Skeletal muscle tissue (tissue), 4 donors: ENCODE results near the gene LGALSL. TPM values are rescaled to one million over a fixed set of nuclear protein-coding genes. Genes with fewer than 3 reads are reported as not detected.
A peak's percentile ranks its signal among the peaks of the same experiment; 100 is the strongest.

Experiments used
- H3K27ac ChIP-seq: one replicate; pipeline ENCODE4 v1.7.0; 2013; ENCODE audit warnings: mild to moderate bottlenecking, low read depth, low read length, inconsistent platforms
- H3K27me3 ChIP-seq, 3 donors: one replicate each; pipeline ENCODE4 v1.7.0; 2013; ENCODE audit warnings: low read length in 3 of 3; ENCODE audit not compliant: control insufficient read depth in 3 of 3, insufficient read depth in 3 of 3
- H3K36me3 ChIP-seq, 3 donors: one replicate each; pipeline ENCODE4 v1.7.0; 2013; ENCODE audit warnings: low read length in 3 of 3; ENCODE audit not compliant: control insufficient read depth in 3 of 3, insufficient read depth in 3 of 3
- H3K4me1 ChIP-seq, 3 donors: one replicate each; pipeline ENCODE4 v1.7.0; 2013; ENCODE audit warnings: low read length in 3 of 3, mild to moderate bottlenecking in 3 of 3; ENCODE audit not compliant: control insufficient read depth in 3 of 3, insufficient read depth in 3 of 3
- H3K4me3 ChIP-seq, 3 donors: one replicate each; pipeline ENCODE4 v1.7.0; 2013; ENCODE audit warnings: low read length in 3 of 3
- H3K9ac ChIP-seq, 3 donors: one replicate each; pipeline ENCODE4 v1.7.0; 2013; ENCODE audit warnings: low read length in 3 of 3, mild to moderate bottlenecking in 3 of 3, moderate library complexity in 2 of 3, low read depth in 1 of 3
- H3K9me3 ChIP-seq, 3 donors: one replicate each; pipeline ENCODE4 v1.7.0; 2013; ENCODE audit warnings: low read length in 3 of 3; ENCODE audit not compliant: control insufficient read depth in 3 of 3
- total RNA-seq: library from RNA; depleted of rRNA; stranded (reverse); fragments of >200 nt; gene quantifications from one replicate; pipeline ENCODE4 v1.2.3, GENCODE V29; 2014
- donor health status: Osteomylitis.

Gene LGALSL
- total RNA-seq, 1 donor from 2014 or later: 11.5 TPM

GRCh38 chr2:64488050-64488974 lies 34.4 kb downstream of the LGALSL start:
- no peak overlapping the region for H3K4me3 ChIP-seq
- H3K27me3 ChIP-seq: no peaks in the 10 kb centered on the region
- H3K9ac ChIP-seq: peak overlapping the region; percentile 20 to 68 (median 59)
- no peaks in the 10 kb centered on the region for H3K9me3 ChIP-seq
- H3K27ac ChIP-seq: no peak overlapping the region
- H3K4me1 ChIP-seq: peaks cover 4 to 10% (median 7%) of the 10 kb centered on the region in 3 donors
- no peaks in the 10 kb centered on the region for H3K36me3 ChIP-seq

GRCh38 chr2:64489081-64489751 lies 35.3 kb downstream of the LGALSL start:
- no peaks in the 10 kb centered on the region for H3K36me3 ChIP-seq
- no peak overlapping the region for H3K9ac ChIP-seq
- H3K27ac ChIP-seq: no peak overlapping the region
- H3K4me1 ChIP-seq: peaks cover 4 to 10% (median 7%) of the 10 kb centered on the region in 3 donors
- no peaks in the 10 kb centered on the region for H3K27me3 ChIP-seq
- H3K4me3 ChIP-seq: no peak overlapping the region
- no peaks in the 10 kb centered on the region for H3K9me3 ChIP-seq

- Histone ChIP-seq H3K9ac (no peak overlapping the region), H3K36me3 (no peaks in the 10 kb centered on the region), H3K4me1 (peaks cover 4 to 10% (median 4%) of the 10 kb centered on the region in 3 donors), H3K27ac (no peak overlapping the region), H3K4me3 (no peak overlapping the region), H3K9me3 (no peaks in the 10 kb centered on the region), H3K27me3 (no peaks in the 10 kb centered on the region)
Observed at GRCh38 chr2:64491426-64491825, 37.5 kb downstream of the LGALSL start.

- Histone ChIP-seq H3K9ac (no peak overlapping the region), H3K27me3 (no peaks in the 10 kb centered on the region), H3K9me3 (no peaks in the 10 kb centered on the region), H3K4me1 (peaks cover 4 to 10% (median 4%) of the 10 kb centered on the region in 3 donors), H3K4me3 (no peak overlapping the region), H3K27ac (no peak overlapping the region), H3K36me3 (no peaks in the 10 kb centered on the region)
Observed at GRCh38 chr2:64492272-64492671, 38.3 kb downstream of the LGALSL start.

- no peaks in the 10 kb centered on the region for H3K36me3 ChIP-seq
- no peak overlapping the region for H3K27ac ChIP-seq
- H3K9ac ChIP-seq: no peak overlapping the region
- H3K4me3 ChIP-seq: no peak overlapping the region
- peaks cover 4 to 7% (median 4%) of the 10 kb centered on the region in 3 donors for H3K4me1 ChIP-seq
- H3K27me3 ChIP-seq: no peaks in the 10 kb centered on the region
- no peaks in the 10 kb centered on the region for H3K9me3 ChIP-seq
Observed at GRCh38 chr2:64492821-64493220, 38.9 kb downstream of the LGALSL start.

GRCh38 chr2:64493788-64494187 lies 39.8 kb downstream of the LGALSL start:
- Histone ChIP-seq H3K27me3 (no peaks in the 10 kb centered on the region), H3K4me1 (peaks cover 0 to 4% (median 0%) of the 10 kb centered on the region in 3 donors)

GRCh38 chr2:64498438-64498837 lies 44.5 kb downstream of the LGALSL start:
- H3K9me3 ChIP-seq: no peaks in the 10 kb centered on the region
- no peaks in the 10 kb centered on the region for H3K4me1 ChIP-seq
- H3K27me3 ChIP-seq: no peaks in the 10 kb centered on the region
- no peak overlapping the region for H3K9ac ChIP-seq
- no peak overlapping the region for H3K27ac ChIP-seq
- no peak overlapping the region for H3K4me3 ChIP-seq
- no peaks in the 10 kb centered on the region for H3K36me3 ChIP-seq

More at GRCh38 chr2:64493788-64494187, 39.8 kb downstream of the LGALSL start:
- Histone ChIP-seq H3K9ac (no peak overlapping the region), H3K9me3 (no peaks in the 10 kb centered on the region), H3K27ac (no peak overlapping the region), H3K4me3 (no peak overlapping the region), H3K36me3 (no peaks in the 10 kb centered on the region)

GRCh38 chr2:64500549-64500948 lies 46.6 kb downstream of the LGALSL start:
- Histone ChIP-seq H3K27ac (no peak overlapping the region), H3K4me1 (no peaks in the 10 kb centered on the region), H3K27me3 (no peaks in the 10 kb centered on the region), H3K4me3 (no peak overlapping the region), H3K9ac (no peak overlapping the region), H3K9me3 (no peaks in the 10 kb centered on the region), H3K36me3 (no peaks in the 10 kb centered on the region)

GRCh38 chr2:64501946-64502345 lies 48.0 kb downstream of the LGALSL start:
- Histone ChIP-seq H3K36me3 (no peaks in the 10 kb centered on the region), H3K27ac (no peak overlapping the region), H3K27me3 (no peaks in the 10 kb centered on the region), H3K9me3 (no peaks in the 10 kb centered on the region), H3K4me3 (no peak overlapping the region), H3K9ac (no peak overlapping the region), H3K4me1 (no peaks in the 10 kb centered on the region)

- Histone ChIP-seq H3K9me3 (no peaks in the 10 kb centered on the region), H3K36me3 (no peaks in the 10 kb centered on the region), H3K4me3 (no peak overlapping the region), H3K27ac (no peak overlapping the region), H3K9ac (no peak overlapping the region), H3K4me1 (no peaks in the 10 kb centered on the region), H3K27me3 (no peaks in the 10 kb centered on the region)
Observed at GRCh38 chr2:64502860-64503259, 48.9 kb downstream of the LGALSL start.
